OCI-LY7 (cell line): ENCODE measurements around the gene PAQR6.

Experiments used
- EZH2phosphoT487 ChIP-seq: fragments of 200-600 bp; sonication (generic); IDR thresholded peaks from 2 replicates; pipeline ENCODE4 v1.6.1; 2018; ENCODE audit warnings: low read depth, borderline replicate concordance, mild to moderate bottlenecking, mixed run types, antibody characterized with exemption, low read length, moderate library complexity, mixed read lengths
- TF ChIP-seq, protein P1 (sequence below): fragments of 200-600 bp; sonication (generic); conservative IDR thresholded peaks from 2 replicates; pipeline ENCODE4 v1.5.1; 2014; ENCODE audit warnings: mild to moderate bottlenecking, antibody characterized with exemption, low read length, moderate library complexity, mixed read lengths

DNA sequence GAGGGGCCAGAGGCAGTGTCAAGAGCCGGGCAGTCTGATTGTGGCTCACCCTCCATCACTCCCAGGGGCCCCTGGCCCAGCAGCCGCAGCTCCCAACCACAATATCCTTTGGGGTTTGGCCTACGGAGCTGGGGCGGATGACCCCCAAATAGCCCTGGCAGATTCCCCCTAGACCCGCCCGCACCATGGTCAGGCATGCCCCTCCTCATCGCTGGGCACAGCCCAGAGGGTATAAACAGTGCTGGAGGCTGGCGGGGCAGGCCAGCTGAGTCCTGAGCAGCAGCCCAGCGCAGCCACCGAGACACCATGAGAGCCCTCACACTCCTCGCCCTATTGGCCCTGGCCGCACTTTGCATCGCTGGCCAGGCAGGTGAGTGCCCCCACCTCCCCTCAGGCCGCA lies 5.9 kb downstream of the PAQR6 start, which contains the start of gene BGLAP:
- TF ChIP-seq, protein P1, sequence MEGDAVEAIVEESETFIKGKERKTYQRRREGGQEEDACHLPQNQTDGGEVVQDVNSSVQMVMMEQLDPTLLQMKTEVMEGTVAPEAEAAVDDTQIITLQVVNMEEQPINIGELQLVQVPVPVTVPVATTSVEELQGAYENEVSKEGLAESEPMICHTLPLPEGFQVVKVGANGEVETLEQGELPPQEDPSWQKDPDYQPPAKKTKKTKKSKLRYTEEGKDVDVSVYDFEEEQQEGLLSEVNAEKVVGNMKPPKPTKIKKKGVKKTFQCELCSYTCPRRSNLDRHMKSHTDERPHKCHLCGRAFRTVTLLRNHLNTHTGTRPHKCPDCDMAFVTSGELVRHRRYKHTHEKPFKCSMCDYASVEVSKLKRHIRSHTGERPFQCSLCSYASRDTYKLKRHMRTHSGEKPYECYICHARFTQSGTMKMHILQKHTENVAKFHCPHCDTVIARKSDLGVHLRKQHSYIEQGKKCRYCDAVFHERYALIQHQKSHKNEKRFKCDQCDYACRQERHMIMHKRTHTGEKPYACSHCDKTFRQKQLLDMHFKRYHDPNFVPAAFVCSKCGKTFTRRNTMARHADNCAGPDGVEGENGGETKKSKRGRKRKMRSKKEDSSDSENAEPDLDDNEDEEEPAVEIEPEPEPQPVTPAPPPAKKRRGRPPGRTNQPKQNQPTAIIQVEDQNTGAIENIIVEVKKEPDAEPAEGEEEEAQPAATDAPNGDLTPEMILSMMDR: no peak
- TF ChIP-seq EZH2phosphoT487: no peak
